ENCODE results near the gene YY1AP1. TPM values are rescaled to one million over a fixed set of nuclear protein-coding genes. Genes with fewer than 3 reads are reported as not detected.

YY1AP1 gene
- total and polyA plus RNA-seq, 10 donors: 21.9 to 145 (median 81.7) TPM

GRCh38 chr1:155697046-155697445 is 8.5 kb upstream of the YY1AP1 start:
- 91 to 99% (median 95%) methylated on average over 10 of the region's 10 CpGs for WGBS, 5 donors
- DNase-seq: no peak
- Histone ChIP-seq H3K4me3 (no peak overlapping the region), H3K36me3 (peaks cover 0 to 13% (median 2%) of the 10 kb centered on the region in 6 donors), H3K9me3 (peaks cover 0 to 3% (median 0%) of the 10 kb centered on the region in 8 donors), H3K4me1 (peaks cover 0 to 54% (median 12%) of the 10 kb centered on the region in 6 donors), H3K27ac (no peak overlapping the region), H3K27me3 (replicated peaks in 1 of 7) (no peaks in the 10 kb centered on the region)
- intact Hi-C loops (cut with DNase I; ENCODE audit: low total_unique reads): no loop called here
- TF ChIP-seq POLR2A (IDR thresholded peaks at IDR 0.05) (no peak), POLR2AphosphoS5 (IDR thresholded peaks at IDR 0.05) (no peak)
- TF ChIP-seq, protein P1, sequence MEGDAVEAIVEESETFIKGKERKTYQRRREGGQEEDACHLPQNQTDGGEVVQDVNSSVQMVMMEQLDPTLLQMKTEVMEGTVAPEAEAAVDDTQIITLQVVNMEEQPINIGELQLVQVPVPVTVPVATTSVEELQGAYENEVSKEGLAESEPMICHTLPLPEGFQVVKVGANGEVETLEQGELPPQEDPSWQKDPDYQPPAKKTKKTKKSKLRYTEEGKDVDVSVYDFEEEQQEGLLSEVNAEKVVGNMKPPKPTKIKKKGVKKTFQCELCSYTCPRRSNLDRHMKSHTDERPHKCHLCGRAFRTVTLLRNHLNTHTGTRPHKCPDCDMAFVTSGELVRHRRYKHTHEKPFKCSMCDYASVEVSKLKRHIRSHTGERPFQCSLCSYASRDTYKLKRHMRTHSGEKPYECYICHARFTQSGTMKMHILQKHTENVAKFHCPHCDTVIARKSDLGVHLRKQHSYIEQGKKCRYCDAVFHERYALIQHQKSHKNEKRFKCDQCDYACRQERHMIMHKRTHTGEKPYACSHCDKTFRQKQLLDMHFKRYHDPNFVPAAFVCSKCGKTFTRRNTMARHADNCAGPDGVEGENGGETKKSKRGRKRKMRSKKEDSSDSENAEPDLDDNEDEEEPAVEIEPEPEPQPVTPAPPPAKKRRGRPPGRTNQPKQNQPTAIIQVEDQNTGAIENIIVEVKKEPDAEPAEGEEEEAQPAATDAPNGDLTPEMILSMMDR (IDR thresholded peaks at IDR 0.05 in 8 of 11, conservative IDR thresholded peaks at IDR 0.05 in 3 of 11): no peak

GRCh38 chr1:155696524-155696923 is 8.0 kb upstream of the YY1AP1 start:
- H3K27ac ChIP-seq: no peak overlapping the region
- intact Hi-C loops (cut with DNase I; ENCODE audit: low total_unique reads): no loop called here
- no peak for DNase-seq

DNA sequence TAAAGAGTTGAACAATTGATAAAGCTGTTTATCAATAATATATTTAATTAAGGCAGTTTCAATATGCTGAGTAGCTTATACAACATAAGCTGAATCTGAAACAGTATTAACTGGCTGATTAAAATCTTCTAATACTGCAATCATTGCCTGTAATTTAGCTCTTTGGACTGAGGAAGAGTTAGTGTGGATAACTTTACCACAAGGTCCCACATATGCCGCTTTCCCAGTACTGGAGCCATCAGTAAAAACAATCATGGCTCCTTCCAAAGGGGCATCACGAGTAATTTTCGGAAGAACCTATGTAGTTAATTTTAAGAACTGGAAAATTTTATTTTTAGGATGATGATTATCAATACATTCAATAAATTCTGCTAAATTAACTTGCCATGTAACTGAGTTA is 7.0 kb upstream of the YY1AP1 start:
- 92 to 98% (median 96%) methylated on average over 3 of the region's 3 CpGs for WGBS, 5 donors
- no peak overlapping the region for H3K4me3 ChIP-seq
- peaks cover 0 to 6% (median 0%) of the 10 kb centered on the region in 8 donors for H3K9me3 ChIP-seq
- H3K36me3 ChIP-seq: peaks cover 0 to 28% (median 9%) of the 10 kb centered on the region in 6 donors
- no peak for TF ChIP-seq POLR2AphosphoS5 (IDR thresholded peaks at IDR 0.05)
- TF ChIP-seq, protein P1 (IDR thresholded peaks at IDR 0.05 in 8 of 11, conservative IDR thresholded peaks at IDR 0.05 in 3 of 11): no peak
- TF ChIP-seq POLR2A (IDR thresholded peaks at IDR 0.05): no peak
- no peak for DNase-seq
- H3K27me3 ChIP-seq (replicated peaks in 1 of 7): no peaks in the 10 kb centered on the region
- no peak overlapping the region for H3K27ac ChIP-seq
- intact Hi-C loops (cut with DNase I; ENCODE audit: low total_unique reads): no loop called here
- peaks cover 0 to 63% (median 22%) of the 10 kb centered on the region in 6 donors for H3K4me1 ChIP-seq

More at GRCh38 chr1:155696524-155696923, 8.0 kb upstream of the YY1AP1 start:
- peaks cover 0 to 55% (median 13%) of the 10 kb centered on the region in 6 donors for H3K4me1 ChIP-seq
- peaks cover 0 to 19% (median 6%) of the 10 kb centered on the region in 6 donors for H3K36me3 ChIP-seq
- H3K9me3 ChIP-seq: peaks cover 0 to 6% (median 0%) of the 10 kb centered on the region in 8 donors
- H3K4me3 ChIP-seq: no peak overlapping the region
- no peaks in the 10 kb centered on the region for H3K27me3 ChIP-seq (replicated peaks in 1 of 7)
- TF ChIP-seq, protein P1 (IDR thresholded peaks at IDR 0.05 in 8 of 11, conservative IDR thresholded peaks at IDR 0.05 in 3 of 11): no peak
- TF ChIP-seq POLR2A (IDR thresholded peaks at IDR 0.05): no peak
- no peak for TF ChIP-seq POLR2AphosphoS5 (IDR thresholded peaks at IDR 0.05)

DNA sequence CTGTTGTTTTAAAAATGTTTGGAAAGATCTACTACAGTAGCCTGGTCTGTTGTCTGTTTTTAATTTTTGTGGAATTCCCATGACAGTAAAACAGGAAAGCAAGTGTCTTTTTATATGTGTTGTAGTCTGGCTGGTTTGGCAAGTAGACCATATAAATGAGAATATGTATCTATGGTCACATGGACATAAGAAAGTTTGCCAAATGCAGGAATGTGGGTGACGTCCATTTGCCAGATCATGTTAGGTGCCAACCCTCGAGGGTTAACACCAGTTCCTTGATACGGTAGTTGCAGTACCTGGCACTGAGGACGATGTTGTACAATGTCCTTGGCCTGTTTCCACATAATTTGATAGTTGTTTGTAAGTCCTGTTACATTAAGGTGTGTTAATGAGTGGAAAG is 6.5 kb upstream of the YY1AP1 start:
- no peak overlapping the region for H3K4me3 ChIP-seq
- H3K4me1 ChIP-seq: peaks cover 0 to 68% (median 27%) of the 10 kb centered on the region in 6 donors
- 57 to 78% (median 65%) methylated on average over 4 of the region's 4 CpGs for WGBS, 5 donors
- peaks cover 0 to 29% (median 9%) of the 10 kb centered on the region in 6 donors for H3K36me3 ChIP-seq
- intact Hi-C loops (cut with DNase I; ENCODE audit: low total_unique reads): no loop called here
- H3K27ac ChIP-seq: no peak overlapping the region
- no peak for DNase-seq
- H3K9me3 ChIP-seq: peaks cover 0 to 6% (median 0%) of the 10 kb centered on the region in 8 donors
- no peaks in the 10 kb centered on the region for H3K27me3 ChIP-seq (replicated peaks in 1 of 7)
- TF ChIP-seq POLR2AphosphoS5 (IDR thresholded peaks at IDR 0.05) (no peak), POLR2A (IDR thresholded peaks at IDR 0.05) (no peak)
- TF ChIP-seq, protein P1 (IDR thresholded peaks at IDR 0.05 in 8 of 11, conservative IDR thresholded peaks at IDR 0.05 in 3 of 11): no peak

All from spleen (tissue), 11 donors.